Measurements from ENCODE around the gene CHN2. TPM values are rescaled to one million over a fixed set of nuclear protein-coding genes. Genes with fewer than 3 reads are reported as not detected.

Gene CHN2
- total RNA-seq, 1 donor from 2014 or later = 1.6 TPM

DNA sequence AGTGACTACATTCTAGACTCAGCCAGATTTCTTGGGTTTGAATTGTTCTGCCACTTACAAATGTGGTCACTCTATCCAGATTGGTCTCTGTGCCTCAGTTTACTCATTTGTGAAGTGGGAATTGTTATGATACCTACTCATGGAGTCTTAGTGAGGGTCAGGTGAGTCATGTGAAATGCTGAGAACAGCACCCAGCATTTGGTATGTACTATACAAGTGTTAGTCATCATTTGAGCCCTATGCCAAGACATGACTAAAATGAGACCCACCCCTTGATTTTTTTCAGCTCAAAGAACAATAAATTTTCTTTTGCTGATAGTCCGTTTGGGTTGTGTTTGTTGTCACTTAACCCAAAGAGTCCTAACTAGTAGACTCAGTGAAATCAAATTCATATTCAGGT is 92.8 kb downstream of the CHN2 start:
- peak; percentile 88 for ATAC-seq

DNA sequence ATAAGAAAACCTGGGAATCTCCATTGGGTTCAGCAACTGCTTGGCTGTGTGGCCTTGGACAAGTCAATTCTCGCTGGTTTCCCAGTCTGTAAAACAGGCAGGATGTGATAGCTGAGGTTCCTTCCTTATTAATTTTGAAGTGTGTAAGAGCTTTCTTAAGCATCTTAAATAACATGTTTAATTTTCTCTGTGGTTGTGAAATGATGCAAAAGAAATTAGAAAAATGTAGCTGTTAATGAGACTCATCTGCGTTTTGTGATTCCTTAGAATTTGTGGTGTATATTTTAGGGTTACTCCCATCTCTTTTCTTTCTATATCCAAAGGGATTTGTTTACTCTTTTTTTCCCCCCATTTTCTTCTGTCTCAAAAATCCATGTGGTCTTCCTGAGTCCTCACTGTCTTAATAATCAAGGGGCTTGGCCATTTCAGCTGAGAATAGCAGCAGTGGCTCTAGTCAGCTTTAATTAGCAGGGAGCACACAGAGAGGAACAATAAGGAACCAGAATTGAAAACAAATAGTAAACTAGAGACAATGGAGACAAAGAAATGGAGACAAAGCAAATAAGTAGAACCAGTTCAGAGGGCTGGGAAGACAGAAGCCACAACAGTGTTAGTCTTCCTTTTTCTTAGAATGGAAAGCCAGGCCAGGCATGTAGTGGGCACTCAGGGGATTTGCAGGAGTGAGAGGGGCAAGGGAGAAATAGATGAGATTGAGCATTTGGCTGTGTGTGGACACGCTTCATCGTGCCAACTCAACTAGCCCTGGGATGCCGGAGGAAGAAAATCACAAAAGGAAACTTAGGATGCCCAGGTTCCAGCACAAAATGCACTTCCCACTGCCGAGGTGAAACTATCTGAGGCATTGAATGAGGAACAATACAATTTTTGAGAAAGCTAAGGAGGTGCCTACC is 93.9 kb downstream of the CHN2 start:
- ATAC-seq = no peak

DNA sequence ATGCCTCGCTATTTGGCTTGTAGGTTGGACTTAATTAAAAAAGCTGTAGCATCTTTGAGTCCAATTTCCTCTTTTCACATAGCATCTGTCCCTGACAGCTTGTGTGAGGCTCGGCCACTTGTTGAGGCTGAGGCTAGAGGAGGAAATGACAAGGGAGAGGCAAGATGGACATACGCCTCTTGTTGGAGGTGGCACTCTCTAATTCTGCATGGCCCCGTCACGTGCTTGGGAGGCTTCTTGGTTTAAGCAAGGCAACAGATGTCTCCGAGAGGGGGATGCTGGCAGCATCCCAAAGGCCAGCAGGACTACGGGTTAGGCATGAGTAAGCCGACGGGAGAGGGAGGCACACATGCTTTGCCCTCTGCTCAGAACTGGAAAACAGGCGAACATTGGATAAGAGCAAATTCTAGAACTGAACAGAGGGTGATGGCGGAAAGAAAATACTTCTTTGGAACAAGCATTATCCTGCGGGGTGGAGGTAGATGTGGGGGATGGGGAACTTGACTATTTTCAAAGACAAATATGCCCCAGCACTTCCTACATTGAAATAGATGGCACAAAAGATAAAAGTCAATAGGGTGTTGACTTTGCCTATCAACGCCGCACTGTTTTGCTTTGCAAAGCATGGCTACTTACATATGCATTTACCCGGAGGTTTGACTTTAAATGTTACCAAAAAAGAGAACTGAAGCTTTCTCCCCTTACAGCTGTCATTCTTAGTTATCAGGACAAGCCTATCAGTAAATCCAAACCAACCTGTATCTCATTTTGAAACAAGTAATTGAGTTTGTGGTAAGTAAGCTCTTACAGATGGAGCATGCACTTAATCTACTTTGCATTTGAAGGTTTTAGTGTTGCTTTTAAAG is 94.8 kb downstream of the CHN2 start:
- no peak for ATAC-seq

GRCh38 chr7:29290829-29291228 is 96.3 kb downstream of the CHN2 start:
- no peak for ATAC-seq

DNA sequence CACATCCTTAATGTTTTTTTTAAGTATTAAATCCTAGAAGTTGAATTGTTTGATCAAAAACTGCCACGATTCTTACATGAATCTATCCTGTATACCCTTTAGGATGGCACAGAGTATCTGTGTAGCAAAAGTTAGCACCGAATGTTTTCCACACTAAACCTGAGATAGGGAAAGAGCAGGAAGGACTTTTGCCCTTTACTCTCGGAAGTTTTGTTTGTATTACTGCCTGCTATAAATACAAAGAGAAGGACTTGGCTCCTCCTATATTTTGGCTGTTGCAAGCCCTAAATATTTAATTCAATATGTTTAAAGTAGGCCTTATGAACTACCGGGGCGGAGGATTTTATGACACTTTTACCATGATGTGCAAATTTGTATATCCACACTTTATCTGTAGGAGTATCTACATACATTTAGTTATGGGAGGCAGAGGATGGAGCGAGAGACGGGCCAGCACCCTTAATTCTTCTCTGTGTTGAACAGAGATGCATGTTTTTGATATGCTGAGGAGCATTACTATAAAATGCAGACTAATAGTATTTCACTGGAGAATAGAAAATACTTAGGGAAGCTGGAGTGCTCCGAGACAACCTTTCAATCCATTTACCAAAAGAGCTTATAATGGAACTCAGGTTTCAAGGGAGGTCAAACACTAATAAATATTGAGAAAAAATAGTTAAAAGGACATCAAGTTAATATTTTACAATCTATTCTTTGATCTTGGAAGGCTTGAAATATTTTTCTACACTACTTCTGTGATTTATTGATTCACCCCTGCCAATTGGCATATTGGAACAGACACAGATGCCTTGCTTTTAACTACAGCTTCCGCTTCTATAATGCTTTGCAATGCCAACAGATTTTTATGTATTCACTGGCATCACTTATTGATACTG is 97.4 kb downstream of the CHN2 start:
- ATAC-seq = no peak

- ATAC-seq = no peak
These were observed 98.5 kb downstream of the CHN2 start for GRCh38 chr7:29292886-29293658.

- ATAC-seq = no peak
These were observed 101.8 kb downstream of the CHN2 start for GRCh38 chr7:29296421-29296820.

GRCh38 chr7:29297194-29297890 is 102.8 kb downstream of the CHN2 start:
- no peak for ATAC-seq

- no peak for ATAC-seq
These were observed 104.5 kb downstream of the CHN2 start for GRCh38 chr7:29299086-29299485.

DNA sequence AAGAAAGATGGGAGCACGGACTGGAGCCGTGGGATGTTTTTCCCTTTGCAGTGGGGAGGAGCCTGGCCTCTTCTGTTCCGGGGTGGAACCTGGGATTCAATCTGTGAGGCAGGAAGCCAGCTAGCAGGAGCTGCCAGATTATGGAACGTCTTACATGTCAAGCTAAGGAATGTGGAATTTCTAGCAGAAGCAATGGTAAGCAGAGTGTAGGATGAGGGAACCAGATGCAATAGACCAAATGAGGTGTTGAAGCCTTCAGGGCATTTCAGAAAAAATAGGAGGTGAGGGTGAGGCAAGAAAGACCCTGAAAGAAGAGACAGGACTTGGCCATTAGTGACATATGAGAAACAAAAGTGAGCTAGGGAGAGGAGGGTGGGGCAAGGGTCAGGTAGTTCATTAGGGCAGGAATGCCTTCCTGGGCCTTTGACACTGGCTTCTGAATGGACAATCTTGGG is 105.5 kb downstream of the CHN2 start:
- ATAC-seq = no peak

DNA sequence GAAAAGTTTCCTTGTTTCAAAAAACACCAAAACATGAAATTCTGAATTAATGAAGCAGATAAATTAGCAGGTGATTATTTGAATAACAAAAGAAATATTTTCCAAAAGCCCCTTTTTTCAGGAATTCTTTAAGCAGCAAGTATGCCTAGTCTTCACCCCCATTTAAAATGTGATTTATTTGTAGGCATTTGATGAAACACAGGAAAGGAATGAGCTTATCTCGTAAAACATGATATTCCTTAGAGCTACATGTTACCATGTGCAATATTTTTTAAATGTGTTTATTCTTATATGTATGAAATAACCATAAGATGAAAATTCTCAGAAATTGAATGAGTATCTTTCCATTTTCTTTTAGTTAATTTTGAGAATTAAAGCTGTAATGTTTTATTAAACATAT is 106.1 kb downstream of the CHN2 start:
- no peak for ATAC-seq

- ATAC-seq = no peak
These were observed 108.3 kb downstream of the CHN2 start for GRCh38 chr7:29302666-29303395.

DNA sequence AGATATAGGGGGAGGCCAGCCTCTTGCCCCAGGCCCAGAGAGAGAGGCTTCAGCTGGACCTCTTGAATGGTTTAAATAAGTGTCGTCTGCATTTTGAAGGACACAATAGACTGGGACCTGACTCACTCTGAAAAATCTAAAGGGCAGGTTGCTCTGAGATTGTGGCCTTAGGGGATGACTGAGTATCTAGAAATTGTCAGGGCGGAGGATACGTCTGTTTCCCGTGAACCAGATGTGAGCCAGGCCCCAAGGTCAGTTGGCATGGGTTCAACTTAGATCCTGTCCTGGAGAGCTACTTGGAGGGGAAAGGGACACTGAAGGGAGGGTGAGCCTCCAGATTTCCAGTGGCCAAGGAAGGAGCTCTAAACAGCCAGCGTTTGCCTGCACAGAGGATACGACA is 110.2 kb downstream of the CHN2 start:
- peak; percentile 38 for ATAC-seq

- no peak for ATAC-seq
These were observed 111.9 kb downstream of the CHN2 start for GRCh38 chr7:29306319-29306991.

GRCh38 chr7:29308424-29308823 is 113.8 kb downstream of the CHN2 start:
- ATAC-seq = no peak

GRCh38 chr7:29309041-29309854 is 114.7 kb downstream of the CHN2 start:
- ATAC-seq = no peak

DNA sequence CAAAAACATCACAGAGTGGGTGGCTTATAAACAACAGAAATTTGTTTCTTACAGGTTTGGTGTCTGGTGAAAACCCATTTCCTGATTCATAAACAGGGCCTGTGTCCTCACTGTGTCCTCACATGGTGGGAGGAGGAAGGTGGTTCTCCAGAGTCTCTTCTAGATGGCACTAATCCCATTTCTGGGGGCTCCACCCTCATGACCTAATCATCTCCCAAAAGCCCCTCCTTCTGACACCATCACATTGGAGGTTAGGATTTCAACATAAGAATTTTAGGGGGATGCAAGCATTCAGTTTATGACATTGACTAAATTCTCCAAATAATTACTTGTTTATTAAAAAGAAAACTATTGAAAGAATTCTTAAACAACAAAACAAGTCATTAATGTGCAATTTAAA is 116.0 kb downstream of the CHN2 start:
- ATAC-seq = no peak

GRCh38 chr7:29311314-29311713 is 116.7 kb downstream of the CHN2 start:
- no peak for ATAC-seq

DNA sequence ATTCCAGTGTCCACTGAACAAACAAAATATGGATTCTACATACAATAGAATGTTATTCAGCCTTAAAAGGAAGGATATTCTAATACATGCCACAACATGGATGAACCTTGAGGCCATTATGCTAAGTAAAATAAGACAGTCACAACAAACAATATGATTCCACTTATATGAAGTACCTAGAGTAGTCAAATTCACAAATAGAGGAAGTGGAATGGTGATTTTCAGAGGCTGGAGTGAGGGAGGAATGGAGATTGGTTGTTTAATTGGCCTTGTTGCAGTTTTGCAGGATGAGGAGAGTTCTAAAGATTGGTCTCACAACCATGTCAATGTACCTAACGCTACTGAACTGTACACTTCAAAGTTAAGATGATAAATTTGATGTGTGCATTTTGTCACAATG is 119.6 kb downstream of the CHN2 start:
- ATAC-seq = no peak
